Fibroblast of lung (primary cell): ENCODE measurements around the gene SLX9. TPM values are rescaled to one million over a fixed set of nuclear protein-coding genes. Genes with fewer than 3 reads are reported as not detected.

Source experiments
- DNase-seq, 2 donors: peaks; one replicate each; pipeline versions ENCODE4 v3.0.0 to v3.0.0-alpha.2; 2010; ENCODE audit warnings: low read depth in 2 of 2
- H2AFZ ChIP-seq: 2 replicates; pipeline ENCODE4 v1.5.1; 2012; ENCODE audit warnings: low read length, control low read depth, inconsistent platforms
- H3K27ac ChIP-seq: 2 replicates; pipeline ENCODE4 v1.5.1; 2011; ENCODE audit warnings: low read length, control low read depth; ENCODE audit not compliant: insufficient read depth
- H3K27me3 ChIP-seq: 2 replicates; pipeline ENCODE4 v1.5.1; 2011; ENCODE audit warnings: mild to moderate bottlenecking, low read length; ENCODE audit not compliant: control insufficient read depth, insufficient read depth
- H3K36me3 ChIP-seq: 2 replicates; pipeline ENCODE4 v1.5.1; 2011; ENCODE audit warnings: low read length; ENCODE audit not compliant: control insufficient read depth, insufficient read depth
- H3K4me1 ChIP-seq: 2 replicates; pipeline ENCODE4 v1.5.1; 2011; ENCODE audit warnings: low read length; ENCODE audit not compliant: control insufficient read depth, insufficient read depth; ENCODE audit errors: extremely low read depth
- H3K4me2 ChIP-seq: 2 replicates; pipeline ENCODE4 v1.5.1; 2011; ENCODE audit warnings: low read length, control low read depth; ENCODE audit not compliant: insufficient read depth; ENCODE audit errors: extremely low read depth
- H3K4me3 ChIP-seq, 4 experiments: fragments of 200-600 bp in 1 of 4; sonication (generic) in 1 of 4; replicated peaks in 1 of 4; 2 replicates each; pipeline ENCODE4 v1.5.1; 2011 to 2016; ENCODE audit warnings: low read length in 4 of 4, low read depth in 3 of 4, mild to moderate bottlenecking in 3 of 4, control low read depth in 2 of 4, inconsistent platforms in 1 of 4, mixed read lengths in 1 of 4; ENCODE audit not compliant: insufficient read depth in 1 of 4; ENCODE audit errors: control extremely low read depth in 1 of 4
- H3K79me2 ChIP-seq: 2 replicates; pipeline ENCODE4 v1.5.1; 2012; ENCODE audit warnings: mild to moderate bottlenecking, low read length, inconsistent platforms; ENCODE audit not compliant: control insufficient read depth, insufficient read depth
- H3K9ac ChIP-seq: 2 replicates; pipeline ENCODE4 v1.5.1; 2011; ENCODE audit warnings: mild to moderate bottlenecking, low read length, control low read depth; ENCODE audit not compliant: insufficient read depth
- H3K9me3 ChIP-seq: 2 replicates; pipeline ENCODE4 v1.5.1; 2012; ENCODE audit warnings: low read depth, low read length; ENCODE audit not compliant: control insufficient read depth, insufficient read depth
- H4K20me1 ChIP-seq: 2 replicates; pipeline ENCODE4 v1.5.1; 2011; ENCODE audit warnings: low read length; ENCODE audit not compliant: control insufficient read depth, insufficient read depth; ENCODE audit errors: extremely low read depth
- EZH2 ChIP-seq: IDR thresholded peaks from 2 replicates; pipeline ENCODE4 v1.5.1; 2012; ENCODE audit warnings: low read length, control low read depth, mild to moderate bottlenecking; ENCODE audit errors: missing control alignments
- polyA plus RNA-seq, 2 donors: library from polyadenylated mRNA; depleted of rRNA in 1 of 2; stranded (reverse) in 1 of 2; unstranded in 1 of 2; fragments of >200 nt; gene quantifications; 2 replicates each; pipeline ENCODE4 v1.2.1, GENCODE V29; 2011 to 2012; ENCODE audit warnings: missing spikeins in 1 of 2
- total RNA-seq: library from RNA; depleted of rRNA; stranded (reverse); fragments of >200 nt; gene quantifications from 2 replicates; pipeline ENCODE4 v1.2.1, GENCODE V29; 2014
- TF ChIP-seq, protein P1 (sequence below), 2 donors: IDR thresholded peaks in 1 of 2; conservative IDR thresholded peaks in 1 of 2; 1 replicate in 1 of 2; 2 replicates in 1 of 2; pipeline ENCODE4 v1.5.1; 2011 to 2012; ENCODE audit warnings: low read length in 2 of 2, control low read depth in 1 of 2, inconsistent platforms in 1 of 2, low read depth in 1 of 2, mild to moderate bottlenecking in 1 of 2

Gene SLX9
- total and polyA plus RNA-seq, 2 donors (not counting 1 experiment from before 2014, with no cell fraction given) = 9.7 to 14.9 TPM

DNA sequence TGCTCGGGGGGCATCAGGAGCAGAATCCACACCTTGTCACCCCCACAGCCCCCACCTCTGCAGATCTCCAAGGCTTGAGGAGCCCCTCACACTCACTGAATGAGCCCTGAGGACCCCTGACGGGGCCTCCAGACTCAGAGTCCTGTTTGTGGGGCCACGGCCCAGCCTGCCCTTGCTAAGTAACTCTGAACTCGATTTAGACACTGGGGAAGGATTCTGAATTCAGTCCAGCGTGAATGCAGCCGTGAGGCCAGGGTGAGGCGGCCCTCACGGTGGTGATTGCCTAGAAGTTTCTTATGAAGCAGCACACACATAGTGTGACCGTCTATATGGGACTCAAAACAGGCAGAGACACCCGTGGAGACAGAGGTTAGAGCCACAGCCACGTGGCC is 75.6 kb downstream of the SLX9 start:
- H3K4me1 ChIP-seq = peaks cover 12% of the 10 kb centered on the region
- TF ChIP-seq, protein P1, sequence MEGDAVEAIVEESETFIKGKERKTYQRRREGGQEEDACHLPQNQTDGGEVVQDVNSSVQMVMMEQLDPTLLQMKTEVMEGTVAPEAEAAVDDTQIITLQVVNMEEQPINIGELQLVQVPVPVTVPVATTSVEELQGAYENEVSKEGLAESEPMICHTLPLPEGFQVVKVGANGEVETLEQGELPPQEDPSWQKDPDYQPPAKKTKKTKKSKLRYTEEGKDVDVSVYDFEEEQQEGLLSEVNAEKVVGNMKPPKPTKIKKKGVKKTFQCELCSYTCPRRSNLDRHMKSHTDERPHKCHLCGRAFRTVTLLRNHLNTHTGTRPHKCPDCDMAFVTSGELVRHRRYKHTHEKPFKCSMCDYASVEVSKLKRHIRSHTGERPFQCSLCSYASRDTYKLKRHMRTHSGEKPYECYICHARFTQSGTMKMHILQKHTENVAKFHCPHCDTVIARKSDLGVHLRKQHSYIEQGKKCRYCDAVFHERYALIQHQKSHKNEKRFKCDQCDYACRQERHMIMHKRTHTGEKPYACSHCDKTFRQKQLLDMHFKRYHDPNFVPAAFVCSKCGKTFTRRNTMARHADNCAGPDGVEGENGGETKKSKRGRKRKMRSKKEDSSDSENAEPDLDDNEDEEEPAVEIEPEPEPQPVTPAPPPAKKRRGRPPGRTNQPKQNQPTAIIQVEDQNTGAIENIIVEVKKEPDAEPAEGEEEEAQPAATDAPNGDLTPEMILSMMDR (conservative IDR thresholded peaks at IDR 0.05 in 1 of 2, IDR thresholded peaks at IDR 0.05 in 1 of 2; ENCODE audit: low read depth in 1 of 2, low read length in 2 of 2) = no peak
- no peak for TF ChIP-seq EZH2
- H3K27me3 ChIP-seq = no peaks in the 10 kb centered on the region
- no peak for DNase-seq
- H3K4me3 ChIP-seq = no peak overlapping the region
- H3K79me2 ChIP-seq = no peaks in the 10 kb centered on the region
- no peak overlapping the region for H3K9ac ChIP-seq
- no peak overlapping the region for H3K27ac ChIP-seq
- no peaks in the 10 kb centered on the region for H4K20me1 ChIP-seq
- no peak overlapping the region for H3K4me2 ChIP-seq
- H3K9me3 ChIP-seq = no peaks in the 10 kb centered on the region
- H2AFZ ChIP-seq = no peak overlapping the region
- H3K36me3 ChIP-seq = no peaks in the 10 kb centered on the region

DNA sequence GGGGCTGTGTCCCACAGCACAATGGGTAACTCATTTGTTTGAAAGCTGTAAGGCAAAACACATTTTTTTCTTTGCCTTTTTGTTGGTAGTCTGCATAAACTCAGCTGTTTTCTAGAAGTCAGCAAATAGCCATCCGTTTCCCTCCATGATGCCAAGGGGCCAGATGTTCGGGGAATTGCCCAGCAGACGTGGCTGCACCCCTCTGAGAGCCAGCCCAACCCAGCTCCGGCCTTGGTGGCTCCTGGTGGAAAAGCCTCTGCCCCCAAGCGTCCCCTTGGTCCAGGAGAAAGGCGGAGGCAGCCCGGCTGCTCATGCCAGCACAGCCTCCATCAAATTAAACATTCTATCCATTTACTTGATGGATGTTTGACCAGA is 76.2 kb downstream of the SLX9 start:
- no peaks in the 10 kb centered on the region for H3K79me2 ChIP-seq
- TF ChIP-seq, protein P1 (conservative IDR thresholded peaks at IDR 0.05 in 1 of 2, IDR thresholded peaks at IDR 0.05 in 1 of 2; ENCODE audit: low read depth in 1 of 2, low read length in 2 of 2) = no peak
- TF ChIP-seq EZH2 = no peak
- H3K9me3 ChIP-seq = no peaks in the 10 kb centered on the region
- DNase-seq = no peak
- H3K4me3 ChIP-seq = no peak overlapping the region
- H3K4me2 ChIP-seq = no peak overlapping the region
- no peaks in the 10 kb centered on the region for H3K27me3 ChIP-seq
- no peak overlapping the region for H3K9ac ChIP-seq
- H3K4me1 ChIP-seq = peaks cover 12% of the 10 kb centered on the region
- no peak overlapping the region for H3K27ac ChIP-seq
- no peaks in the 10 kb centered on the region for H3K36me3 ChIP-seq
- no peak overlapping the region for H2AFZ ChIP-seq
- no peaks in the 10 kb centered on the region for H4K20me1 ChIP-seq

DNA sequence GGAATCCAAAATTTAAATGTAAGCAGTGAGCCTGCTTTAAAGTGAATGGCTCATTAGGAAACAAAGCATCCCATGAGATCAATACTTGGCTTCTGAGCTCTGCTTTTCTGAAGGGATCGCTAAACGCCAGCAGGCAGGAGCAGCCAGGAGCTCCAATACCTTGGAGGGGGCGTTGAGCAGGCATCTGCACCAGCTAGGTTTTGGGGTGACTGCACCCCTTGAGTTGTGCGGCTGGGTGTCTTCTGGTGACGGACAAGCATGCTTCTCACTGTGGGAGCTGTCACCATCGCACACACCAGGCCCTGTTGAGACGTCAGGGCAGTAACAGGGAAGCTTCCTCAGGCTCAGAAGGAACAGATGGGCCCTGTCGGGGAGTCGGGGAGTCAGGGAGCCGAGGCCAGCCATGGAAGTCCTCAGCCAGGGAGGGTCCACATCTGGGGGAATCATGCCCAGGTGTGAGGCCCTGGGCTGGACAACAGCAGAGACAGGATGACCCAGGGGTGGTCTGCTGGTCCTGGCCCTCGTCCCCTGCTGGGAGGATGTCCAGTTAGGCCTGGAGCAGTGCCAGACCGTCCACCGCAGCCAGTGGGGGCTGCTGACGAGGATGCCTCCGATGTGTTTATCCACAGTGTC is 76.7 kb downstream of the SLX9 start:
- Histone ChIP-seq H3K9ac (no peak overlapping the region), H4K20me1 (no peaks in the 10 kb centered on the region), H3K4me1 (peaks cover 12% of the 10 kb centered on the region), H3K4me2 (no peak overlapping the region), H2AFZ (no peak overlapping the region), H3K9me3 (no peaks in the 10 kb centered on the region), H3K27me3 (no peaks in the 10 kb centered on the region), H3K79me2 (no peaks in the 10 kb centered on the region), H3K4me3 (no peak overlapping the region), H3K36me3 (no peaks in the 10 kb centered on the region), H3K27ac (no peak overlapping the region)
- no peak for TF ChIP-seq EZH2
- TF ChIP-seq, protein P1 (conservative IDR thresholded peaks at IDR 0.05 in 1 of 2, IDR thresholded peaks at IDR 0.05 in 1 of 2; ENCODE audit: low read depth in 1 of 2, low read length in 2 of 2) = no peak
- DNase-seq = no peak
